ENCODE data around the gene RARRES2. TPM values are rescaled to one million over a fixed set of nuclear protein-coding genes. Genes with fewer than 3 reads are reported as not detected.

Gene RARRES2
- total RNA-seq, 1 experiment from 2014 or later: 2.1 TPM

GRCh38 chr7:150361402-150361801, 20.0 kb upstream of the RARRES2 start:
- no peak overlapping the region for H3K4me2 ChIP-seq (ENCODE audit: low read length)
- peaks cover 0 to 12% of the 10 kb centered on the region in 2 experiments; a peak in 2 of 4 replicates for H3K4me1 ChIP-seq (ENCODE audit: control insufficient read depth in 1 of 2, insufficient read depth in 2 of 2, low read length in 2 of 2)
- no peaks in the 10 kb centered on the region for H3K9me3 ChIP-seq (ENCODE audit: control insufficient read depth in 1 of 2, insufficient read depth in 1 of 2, low read depth in 1 of 2, low read length in 2 of 2)
- no peak overlapping the region for H2AFZ ChIP-seq (ENCODE audit: low read depth, low read length, poor library complexity, severe bottlenecking)
- ChIA-PET RAD21 (ENCODE audit: low non-redundant PET in 1 of 2, low total read pairs in 2 of 2, uncharacterized antibody in 2 of 2, unreplicated experiment in 2 of 2) (no interaction called here), CTCF (no interaction called here), POLR2A (no interaction called here)
- intact Hi-C loops (cut with micrococcal nuclease): loop anchor here (10.0 kb wide), 1 partner anchor 57 kb away; no protein-coding TSS in a partner anchor
- no peak overlapping the region for H3K9ac ChIP-seq (ENCODE audit: low read length)
- H3K36me3 ChIP-seq (ENCODE audit: control insufficient read depth in 1 of 2, insufficient read depth in 2 of 2, low read length in 2 of 2): no peaks in the 10 kb centered on the region
- H3K4me3 ChIP-seq (replicated peaks in 1 of 2; ENCODE audit: low read depth in 1 of 2, low read length in 2 of 2): no peak overlapping the region
- ATAC-seq (no peak), DNase-seq (ENCODE audit: low read depth, low spot score) (no peak)
- no TSS peak for BruUV-seq (replicated peaks)
- H3K27me3 ChIP-seq (ENCODE audit: insufficient read depth, low read length): no peaks in the 10 kb centered on the region
- H3K9me2 ChIP-seq (ENCODE audit: insufficient read depth): no peaks in the 10 kb centered on the region
- no peaks in the 10 kb centered on the region for H4K20me1 ChIP-seq (ENCODE audit: insufficient read depth)
- H3K79me2 ChIP-seq (ENCODE audit: insufficient read depth, low read length): no peaks in the 10 kb centered on the region
- TF ChIP-seq ZFX (IDR thresholded peaks at IDR 0.05) (no peak), EZH2phosphoT487 (IDR thresholded peaks at IDR 0.05; ENCODE audit: borderline replicate concordance) (no peak), FOSL1 (IDR thresholded peaks at IDR 0.05; ENCODE audit: low read depth) (no peak), POLR2A (IDR thresholded peaks at IDR 0.05; ENCODE audit: borderline replicate concordance, extremely low read depth, insufficient read depth, insufficient read length) (no peak), EGR1 (IDR thresholded peaks at IDR 0.05; ENCODE audit: low read depth) (no peak), POLR2AphosphoS5 (IDR thresholded peaks at IDR 0.05; ENCODE audit: low read depth, low read length) (no peak), RAD21 (IDR thresholded peaks at IDR 0.05; ENCODE audit: low read depth) (no peak), YY1 (IDR thresholded peaks at IDR 0.05; ENCODE audit: extremely low read depth, insufficient replicate concordance, low read depth, low read length) (no peak), SRF (IDR thresholded peaks at IDR 0.05; ENCODE audit: low read depth) (no peak), JUND (IDR thresholded peaks at IDR 0.05) (no peak), EZH2 (IDR thresholded peaks at IDR 0.05) (no peak), CEBPB (IDR thresholded peaks at IDR 0.05; ENCODE audit: low read depth) (no peak), ELF1 (IDR thresholded peaks at IDR 0.05; ENCODE audit: borderline replicate concordance, low read depth) (no peak)
- TF ChIP-seq, protein P1, sequence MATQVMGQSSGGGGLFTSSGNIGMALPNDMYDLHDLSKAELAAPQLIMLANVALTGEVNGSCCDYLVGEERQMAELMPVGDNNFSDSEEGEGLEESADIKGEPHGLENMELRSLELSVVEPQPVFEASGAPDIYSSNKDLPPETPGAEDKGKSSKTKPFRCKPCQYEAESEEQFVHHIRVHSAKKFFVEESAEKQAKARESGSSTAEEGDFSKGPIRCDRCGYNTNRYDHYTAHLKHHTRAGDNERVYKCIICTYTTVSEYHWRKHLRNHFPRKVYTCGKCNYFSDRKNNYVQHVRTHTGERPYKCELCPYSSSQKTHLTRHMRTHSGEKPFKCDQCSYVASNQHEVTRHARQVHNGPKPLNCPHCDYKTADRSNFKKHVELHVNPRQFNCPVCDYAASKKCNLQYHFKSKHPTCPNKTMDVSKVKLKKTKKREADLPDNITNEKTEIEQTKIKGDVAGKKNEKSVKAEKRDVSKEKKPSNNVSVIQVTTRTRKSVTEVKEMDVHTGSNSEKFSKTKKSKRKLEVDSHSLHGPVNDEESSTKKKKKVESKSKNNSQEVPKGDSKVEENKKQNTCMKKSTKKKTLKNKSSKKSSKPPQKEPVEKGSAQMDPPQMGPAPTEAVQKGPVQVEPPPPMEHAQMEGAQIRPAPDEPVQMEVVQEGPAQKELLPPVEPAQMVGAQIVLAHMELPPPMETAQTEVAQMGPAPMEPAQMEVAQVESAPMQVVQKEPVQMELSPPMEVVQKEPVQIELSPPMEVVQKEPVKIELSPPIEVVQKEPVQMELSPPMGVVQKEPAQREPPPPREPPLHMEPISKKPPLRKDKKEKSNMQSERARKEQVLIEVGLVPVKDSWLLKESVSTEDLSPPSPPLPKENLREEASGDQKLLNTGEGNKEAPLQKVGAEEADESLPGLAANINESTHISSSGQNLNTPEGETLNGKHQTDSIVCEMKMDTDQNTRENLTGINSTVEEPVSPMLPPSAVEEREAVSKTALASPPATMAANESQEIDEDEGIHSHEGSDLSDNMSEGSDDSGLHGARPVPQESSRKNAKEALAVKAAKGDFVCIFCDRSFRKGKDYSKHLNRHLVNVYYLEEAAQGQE (IDR thresholded peaks at IDR 0.05; ENCODE audit: low read depth): no peak
- TF ChIP-seq, protein P2, sequence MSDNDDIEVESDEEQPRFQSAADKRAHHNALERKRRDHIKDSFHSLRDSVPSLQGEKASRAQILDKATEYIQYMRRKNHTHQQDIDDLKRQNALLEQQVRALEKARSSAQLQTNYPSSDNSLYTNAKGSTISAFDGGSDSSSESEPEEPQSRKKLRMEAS (IDR thresholded peaks at IDR 0.05): no peak
- H3K27ac ChIP-seq (ENCODE audit: low read depth, low read length): no peak overlapping the region

Measured in HCT116 (cell line).